ENCODE measurements around the gene ANXA2R. TPM values are rescaled to one million over a fixed set of nuclear protein-coding genes. Genes with fewer than 3 reads are reported as not detected.
"Not testable (repeated sequence)": the region's sequence is repeated elsewhere in the genome, so short reads cannot be mapped to it uniquely, and the experiment has no call there.

Gene ANXA2R
- total RNA-seq, 2 donors from 2014 or later = 2.4 to 6.2 TPM

DNA sequence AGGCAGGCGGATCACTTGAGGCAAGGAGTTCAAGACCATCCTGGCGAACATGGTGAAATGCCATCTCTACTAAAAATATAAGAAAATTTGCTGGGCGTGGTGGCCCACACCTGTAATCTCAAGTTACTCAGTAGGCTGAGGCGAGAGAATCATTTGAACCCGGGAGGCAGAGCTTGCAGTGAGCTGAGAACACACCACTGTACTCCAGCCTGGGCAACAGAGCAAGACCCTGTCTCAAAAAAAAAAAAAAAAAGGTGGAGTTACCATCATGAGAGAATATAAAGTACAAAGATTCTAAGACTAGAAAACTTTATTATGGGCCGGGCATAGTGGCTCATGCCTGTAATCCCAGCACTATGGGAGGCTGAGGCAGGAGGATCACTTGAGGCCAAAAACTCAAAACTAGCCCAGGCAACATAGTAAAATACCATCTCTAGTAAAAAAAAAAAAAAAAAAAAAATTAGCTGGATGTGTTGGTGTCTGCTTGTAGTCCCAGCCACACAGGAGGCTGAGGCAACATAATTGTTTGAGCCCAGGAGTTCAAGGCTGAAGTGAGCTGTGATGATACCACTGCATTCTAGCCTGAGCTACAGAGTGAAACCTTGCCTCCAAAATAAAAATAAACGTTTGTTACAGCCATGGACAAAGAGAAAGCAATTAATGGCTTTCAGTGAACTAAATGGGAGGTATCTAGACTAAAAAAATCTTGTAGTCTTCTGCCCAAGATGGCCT lies 12.9 kb downstream of the ANXA2R start:
- H3K36me3 Mint-ChIP-seq (ENCODE audit: low read depth) = no peaks in the 10 kb centered on the region
- no peaks in the 10 kb centered on the region for H3K9me3 Mint-ChIP-seq
- no peak overlapping the region for H3K4me3 Mint-ChIP-seq
- peaks cover 15% of the 10 kb centered on the region for H3K4me1 Mint-ChIP-seq
- H3K27me3 Mint-ChIP-seq = no peaks in the 10 kb centered on the region
- ATAC-seq (replicated peaks) = no peak
- no peak overlapping the region for H3K27ac Mint-ChIP-seq

DNA sequence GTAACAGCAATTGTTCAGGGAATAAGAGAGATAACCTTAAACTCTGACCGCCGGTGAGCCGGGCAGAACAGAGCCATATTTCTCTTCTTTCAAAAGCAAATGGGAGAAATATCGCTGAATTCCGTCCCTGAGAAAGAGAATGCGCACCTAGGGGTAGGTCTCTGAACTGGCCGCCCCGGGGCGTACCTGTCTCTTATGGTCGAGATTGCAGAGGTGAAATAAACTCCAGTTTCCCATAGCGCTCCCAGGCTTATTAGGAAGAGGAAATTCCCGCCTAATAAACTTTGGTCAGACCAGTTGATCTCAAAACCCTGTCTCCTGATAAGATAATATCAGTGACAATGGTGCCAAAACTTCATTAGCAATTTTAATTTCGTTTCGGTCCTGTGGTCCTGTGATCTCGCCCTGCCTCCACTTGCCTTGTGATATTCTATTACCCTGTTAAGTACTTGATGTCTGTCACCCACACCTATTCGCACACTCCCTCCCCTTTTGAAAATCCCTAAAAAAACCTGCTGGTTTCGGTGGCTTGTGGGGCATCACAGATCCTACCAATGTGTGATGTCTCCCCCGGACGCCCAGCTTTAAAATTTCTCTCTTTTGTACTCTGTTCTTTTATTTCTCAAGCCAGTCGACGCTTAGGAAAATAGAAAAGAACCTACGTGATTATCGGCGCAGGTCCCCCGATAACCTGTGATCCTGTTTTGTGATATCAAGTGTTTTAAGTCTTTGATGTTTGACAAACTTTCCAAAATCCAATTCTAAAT lies 14.8 kb downstream of the ANXA2R start:
- peaks cover 15% of the 10 kb centered on the region for H3K4me1 Mint-ChIP-seq

DNA sequence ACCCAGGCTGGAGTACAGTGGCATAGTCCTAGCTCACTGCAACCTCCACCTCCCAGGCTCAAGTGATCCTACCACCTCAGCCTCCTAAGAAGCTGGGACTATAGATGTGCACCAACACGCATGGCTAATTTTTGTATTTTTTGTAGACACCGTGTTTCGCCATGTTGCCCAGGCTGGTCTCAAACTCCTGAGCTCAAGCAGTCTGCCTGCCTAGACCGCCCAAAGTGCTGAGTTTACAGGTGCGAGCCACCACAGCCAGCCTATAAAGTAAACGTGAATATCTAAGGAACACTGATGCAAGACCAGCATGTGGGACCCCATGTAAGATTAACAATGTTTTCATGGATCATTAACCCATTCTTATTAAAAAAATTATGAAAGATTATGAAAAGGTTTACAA lies 15.9 kb downstream of the ANXA2R start:
- H3K4me3 Mint-ChIP-seq = no peak overlapping the region
- H3K27me3 Mint-ChIP-seq = no peaks in the 10 kb centered on the region
- H3K4me1 Mint-ChIP-seq = peaks cover 8% of the 10 kb centered on the region
- H3K27ac Mint-ChIP-seq = no peak overlapping the region
- no peaks in the 10 kb centered on the region for H3K36me3 Mint-ChIP-seq (ENCODE audit: low read depth)
- ATAC-seq (replicated peaks) = no peak
- no peaks in the 10 kb centered on the region for H3K9me3 Mint-ChIP-seq

More for the DNA sequence above, 14.8 kb downstream of the ANXA2R start:
- not testable (repeated sequence) for H3K27me3 Mint-ChIP-seq; H3K4me3 Mint-ChIP-seq; H3K9me3 Mint-ChIP-seq; ATAC-seq (replicated peaks); H3K27ac Mint-ChIP-seq; H3K36me3 Mint-ChIP-seq (ENCODE audit: low read depth)

DNA sequence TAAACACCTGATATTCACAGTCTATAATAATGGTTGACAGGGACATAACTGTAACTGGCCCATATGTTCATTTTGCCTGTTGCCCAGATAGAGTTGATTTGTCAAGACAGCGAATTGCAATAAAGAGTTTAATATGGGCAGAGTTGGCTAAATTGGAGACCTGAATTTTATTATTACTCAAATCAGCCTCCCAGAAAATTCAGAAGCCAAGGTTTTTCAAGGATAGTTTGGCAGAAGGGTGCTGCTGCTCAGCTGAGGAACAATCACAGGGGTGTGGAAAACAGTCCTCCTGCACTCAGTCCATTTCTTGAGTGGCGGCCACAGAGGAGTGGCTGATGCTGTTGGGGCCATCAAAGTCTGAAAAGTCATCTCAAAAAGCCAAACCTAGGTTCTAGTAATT lies 19.0 kb downstream of the ANXA2R start:
- ATAC-seq (replicated peaks) = no peak
- Mint-ChIP-seq H3K27me3 (no peaks in the 10 kb centered on the region), H3K9me3 (no peaks in the 10 kb centered on the region), H3K4me3 (peak overlapping the region; percentile 98), H3K36me3 (ENCODE audit: low read depth) (no peaks in the 10 kb centered on the region), H3K27ac (peak overlapping the region; percentile 95), H3K4me1 (peaks cover 17% of the 10 kb centered on the region)

DNA sequence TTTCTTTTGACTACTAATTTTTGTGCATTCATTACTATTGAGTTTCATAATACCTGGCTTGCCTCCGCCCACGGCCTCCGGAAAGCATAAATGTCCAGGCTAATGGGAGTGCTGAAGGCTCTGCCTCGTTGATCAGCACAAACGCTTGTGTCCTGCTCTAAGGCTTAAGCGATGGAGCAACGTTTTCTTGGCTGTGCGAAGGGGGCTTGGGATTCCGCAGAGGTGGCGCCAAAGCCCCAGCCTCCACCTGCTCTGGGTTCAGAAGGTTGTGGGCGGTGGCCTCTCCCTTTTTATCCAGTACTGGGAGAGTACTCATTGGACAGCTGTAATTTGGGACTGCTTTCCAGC lies 19.7 kb downstream of the ANXA2R start:
- Mint-ChIP-seq H3K4me3 (peak overlapping the region; percentile 98), H3K9me3 (no peaks in the 10 kb centered on the region), H3K4me1 (peaks cover 25% of the 10 kb centered on the region), H3K27ac (peak overlapping the region; percentile 95), H3K36me3 (ENCODE audit: low read depth) (no peaks in the 10 kb centered on the region), H3K27me3 (no peaks in the 10 kb centered on the region)
- ATAC-seq (replicated peaks) = peak; percentile 1

DNA sequence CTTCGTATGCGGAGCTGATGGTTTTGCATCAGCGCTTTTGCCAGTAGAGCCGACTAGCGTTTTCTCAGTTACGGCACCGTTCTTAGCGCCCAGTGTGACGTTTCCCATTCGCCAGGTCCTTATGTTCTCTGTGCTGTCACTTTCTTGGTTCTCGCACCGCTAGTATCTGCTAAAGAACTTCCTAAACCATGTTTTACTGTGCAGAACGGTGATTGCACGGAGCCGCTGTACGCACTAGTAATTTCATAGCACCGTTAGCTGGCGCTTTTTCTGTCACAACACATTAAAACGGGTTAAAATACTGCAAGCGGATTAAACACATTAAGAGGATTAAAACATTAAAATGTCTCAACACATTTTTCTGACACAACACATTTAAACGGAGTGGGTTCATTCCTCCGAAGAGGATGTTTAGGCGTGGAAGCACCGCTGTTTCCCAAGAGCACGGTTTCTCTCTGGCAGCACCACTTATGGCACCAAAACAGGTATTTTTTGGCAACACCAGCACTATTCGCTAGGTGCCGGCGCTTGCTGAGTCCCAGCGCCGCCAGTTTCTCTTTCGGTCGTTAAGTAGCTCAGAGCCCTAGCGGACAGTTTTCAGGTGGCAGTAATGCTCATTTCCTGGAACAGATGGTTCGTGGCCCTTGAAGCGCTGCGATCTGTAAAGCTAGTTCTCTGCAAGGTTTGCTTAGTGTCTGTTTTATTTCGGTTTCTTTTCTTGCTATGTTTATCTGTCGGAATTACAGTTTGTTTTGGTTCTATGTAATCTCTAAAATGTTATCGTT lies 20.3 kb downstream of the ANXA2R start:
- Mint-ChIP-seq H3K27me3 (no peaks in the 10 kb centered on the region), H3K27ac (peak overlapping the region; percentile 95)

DNA sequence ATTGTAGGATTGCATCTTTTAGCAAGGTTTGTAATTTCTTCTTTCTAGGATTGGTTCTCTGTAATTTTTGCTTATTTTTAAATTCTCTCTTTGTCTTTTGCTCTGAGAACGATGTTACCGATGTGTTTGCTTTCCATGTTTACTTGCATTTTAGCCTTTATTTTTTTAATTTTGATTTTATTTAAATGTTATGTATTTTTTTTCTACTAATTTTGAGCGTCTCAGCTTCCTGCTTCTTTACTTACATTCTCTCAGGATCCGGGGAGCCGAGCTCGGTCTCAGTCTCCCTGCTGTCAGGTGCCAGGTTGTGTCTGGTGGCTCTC lies 20.9 kb downstream of the ANXA2R start:
- H3K4me3 Mint-ChIP-seq = peak overlapping the region; percentile 98
- no peaks in the 10 kb centered on the region for H3K36me3 Mint-ChIP-seq (ENCODE audit: low read depth)
- ATAC-seq (replicated peaks) = no peak
- no peaks in the 10 kb centered on the region for H3K9me3 Mint-ChIP-seq
- H3K27me3 Mint-ChIP-seq = no peaks in the 10 kb centered on the region
- peak overlapping the region; percentile 95 for H3K27ac Mint-ChIP-seq
- peaks cover 30% of the 10 kb centered on the region for H3K4me1 Mint-ChIP-seq

More for the DNA sequence above, 20.3 kb downstream of the ANXA2R start:
- peak; percentile 80 for ATAC-seq (replicated peaks)
- H3K36me3 Mint-ChIP-seq (ENCODE audit: low read depth) = no peaks in the 10 kb centered on the region
- H3K4me1 Mint-ChIP-seq = peaks cover 30% of the 10 kb centered on the region
- H3K9me3 Mint-ChIP-seq = no peaks in the 10 kb centered on the region
- H3K4me3 Mint-ChIP-seq = peak overlapping the region; percentile 98

DNA sequence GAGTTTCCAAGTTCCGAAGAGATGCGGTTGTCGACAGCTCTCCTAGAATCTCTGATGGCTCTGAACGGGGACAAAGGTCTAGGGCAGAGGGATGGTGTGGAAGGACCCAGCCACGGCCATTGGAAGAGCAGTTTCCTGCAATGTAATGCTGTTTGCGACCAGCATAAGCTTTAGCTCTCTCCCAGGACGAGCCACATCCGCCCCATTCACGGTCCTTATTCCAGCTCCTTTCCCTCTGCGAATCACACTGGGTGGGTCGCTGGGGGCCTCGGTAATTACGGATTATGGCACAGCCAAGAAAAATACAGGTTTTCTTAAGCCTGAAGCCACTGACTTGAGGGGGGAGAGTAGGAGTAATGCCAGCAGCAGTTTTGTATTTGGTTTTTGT lies 22.7 kb downstream of the ANXA2R start:
- H3K4me1 Mint-ChIP-seq = peaks cover 30% of the 10 kb centered on the region
- peak; percentile 16 for ATAC-seq (replicated peaks)
- H3K9me3 Mint-ChIP-seq = no peaks in the 10 kb centered on the region
- peak overlapping the region; percentile 98 for H3K4me3 Mint-ChIP-seq
- H3K36me3 Mint-ChIP-seq (ENCODE audit: low read depth) = no peaks in the 10 kb centered on the region
- H3K27me3 Mint-ChIP-seq = no peaks in the 10 kb centered on the region
- peak overlapping the region; percentile 95 for H3K27ac Mint-ChIP-seq

DNA sequence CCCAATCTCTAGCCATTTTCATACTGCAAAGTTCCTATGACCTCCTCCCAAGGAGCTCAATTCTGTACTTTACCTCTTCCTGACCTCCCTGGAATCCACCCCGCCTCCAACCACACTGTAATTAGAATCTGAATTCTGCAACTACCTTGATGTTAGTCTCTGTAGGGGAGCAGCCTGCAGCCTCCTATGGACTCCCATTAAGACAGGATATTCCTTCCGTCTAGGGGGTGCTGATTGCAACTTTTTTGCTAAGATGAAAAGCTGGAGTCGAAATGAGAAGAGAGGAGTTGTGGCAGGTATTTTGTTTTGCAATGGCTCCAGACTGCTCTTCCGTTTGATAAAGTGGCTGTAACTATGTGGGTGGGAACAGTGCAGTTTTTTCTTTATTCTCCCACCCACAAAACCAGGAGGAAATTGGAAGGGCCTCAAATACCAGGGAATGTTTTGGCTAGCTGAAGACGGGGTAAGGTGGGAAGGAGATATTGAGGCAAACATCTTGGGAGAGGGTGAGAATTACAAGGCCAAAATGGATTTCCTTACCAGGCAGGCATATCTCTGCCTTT lies 23.8 kb downstream of the ANXA2R start:
- peak overlapping the region; percentile 98 for H3K4me3 Mint-ChIP-seq
- no peaks in the 10 kb centered on the region for H3K9me3 Mint-ChIP-seq
- H3K27me3 Mint-ChIP-seq = no peaks in the 10 kb centered on the region
- peaks cover 30% of the 10 kb centered on the region for H3K4me1 Mint-ChIP-seq
- no peak for ATAC-seq (replicated peaks)
- H3K27ac Mint-ChIP-seq = peak overlapping the region; percentile 95
- H3K36me3 Mint-ChIP-seq (ENCODE audit: low read depth) = no peaks in the 10 kb centered on the region

DNA sequence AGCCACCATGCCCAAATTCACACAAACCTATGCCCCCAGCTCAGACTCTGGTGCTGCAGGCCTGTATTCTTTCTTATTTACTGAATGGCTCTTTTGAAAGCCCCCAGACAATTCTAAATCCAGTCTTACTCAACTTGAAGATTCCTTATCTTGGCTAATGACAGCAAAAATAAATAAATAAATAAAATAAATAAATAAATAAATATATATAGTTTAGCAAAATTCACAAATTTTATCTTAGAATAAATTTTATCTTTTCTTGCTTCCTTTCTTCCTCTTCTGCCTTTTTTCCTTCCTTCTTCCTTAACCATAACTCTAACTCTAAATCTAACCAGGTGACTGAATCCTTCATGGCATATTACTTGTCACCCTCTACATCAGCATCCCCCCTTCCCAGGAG lies 25.6 kb downstream of the ANXA2R start:
- Mint-ChIP-seq H3K36me3 (ENCODE audit: low read depth) (no peaks in the 10 kb centered on the region), H3K4me3 (no peak overlapping the region), H3K4me1 (peaks cover 44% of the 10 kb centered on the region), H3K9me3 (no peaks in the 10 kb centered on the region), H3K27me3 (no peaks in the 10 kb centered on the region), H3K27ac (no peak overlapping the region)
- no peak for ATAC-seq (replicated peaks)

DNA sequence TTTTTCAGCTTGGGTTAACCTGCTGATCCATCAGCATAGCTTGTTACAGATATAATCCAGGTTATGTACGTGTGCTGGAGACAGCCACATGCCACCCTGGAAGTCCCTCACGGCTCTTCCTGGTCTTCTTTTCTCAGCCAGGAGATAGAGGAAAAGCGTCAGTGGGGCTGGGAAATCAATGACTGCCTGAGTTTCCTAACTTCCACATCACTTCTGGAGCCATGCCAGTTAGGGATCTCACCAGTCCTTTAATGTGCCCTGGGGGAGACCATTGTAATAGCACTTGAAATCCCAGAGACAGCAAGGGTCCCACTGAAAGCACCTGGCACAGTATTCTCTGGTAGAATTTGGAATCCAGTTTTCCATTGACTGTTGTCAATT lies 29.2 kb downstream of the ANXA2R start:
- H3K4me3 Mint-ChIP-seq = peak overlapping the region; percentile 84

DNA sequence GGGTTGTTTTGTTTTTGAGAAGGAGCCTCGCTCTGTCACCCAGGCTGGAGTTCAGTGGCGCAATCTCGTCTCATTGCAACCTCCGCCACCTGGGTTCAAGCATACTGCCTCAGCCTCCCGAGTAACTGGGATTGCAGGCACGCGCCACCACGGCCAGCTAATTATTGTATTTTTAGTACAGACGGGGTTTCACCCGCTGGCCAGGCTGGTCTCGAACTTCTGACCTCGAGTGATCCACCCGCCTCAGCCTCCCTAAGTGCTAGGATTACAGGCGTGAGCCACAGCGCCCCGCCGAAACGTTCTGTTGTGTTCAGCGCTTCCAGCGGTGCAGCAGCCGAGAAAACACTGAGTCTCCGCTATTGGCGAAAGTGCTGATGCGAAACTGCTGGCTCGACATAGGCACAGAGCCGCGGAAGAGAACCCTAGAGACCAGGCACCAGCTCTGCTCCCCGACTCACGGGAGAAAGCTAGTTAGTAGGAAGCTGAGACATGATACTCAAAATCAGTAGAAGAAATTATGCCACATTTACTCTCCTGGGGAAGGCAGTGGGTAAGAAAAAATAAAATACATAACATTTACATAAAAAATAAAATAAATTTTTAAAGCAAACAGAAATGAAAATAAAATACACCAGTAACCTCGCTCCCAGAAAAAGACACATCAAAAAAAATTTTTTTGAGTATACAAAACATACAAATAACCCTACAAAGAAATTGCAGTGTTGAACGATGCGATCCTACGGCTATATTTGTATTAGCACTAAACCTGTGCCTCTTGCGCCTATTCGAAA lies 31.6 kb downstream of the ANXA2R start:
- Mint-ChIP-seq H3K27me3 (no peaks in the 10 kb centered on the region), H3K4me3 (peak overlapping the region; percentile 84), H3K27ac (peak overlapping the region; percentile 91), H3K4me1 (peaks cover 25% of the 10 kb centered on the region), H3K9me3 (no peaks in the 10 kb centered on the region), H3K36me3 (ENCODE audit: low read depth) (peaks cover 20% of the 10 kb centered on the region)
- peak; percentile 71 for ATAC-seq (replicated peaks)

More for the DNA sequence above, 29.2 kb downstream of the ANXA2R start:
- Mint-ChIP-seq H3K9me3 (no peaks in the 10 kb centered on the region), H3K36me3 (ENCODE audit: low read depth) (peaks cover 20% of the 10 kb centered on the region), H3K27ac (peak overlapping the region; percentile 91), H3K27me3 (no peaks in the 10 kb centered on the region), H3K4me1 (peaks cover 36% of the 10 kb centered on the region)
- ATAC-seq (replicated peaks) = no peak

DNA sequence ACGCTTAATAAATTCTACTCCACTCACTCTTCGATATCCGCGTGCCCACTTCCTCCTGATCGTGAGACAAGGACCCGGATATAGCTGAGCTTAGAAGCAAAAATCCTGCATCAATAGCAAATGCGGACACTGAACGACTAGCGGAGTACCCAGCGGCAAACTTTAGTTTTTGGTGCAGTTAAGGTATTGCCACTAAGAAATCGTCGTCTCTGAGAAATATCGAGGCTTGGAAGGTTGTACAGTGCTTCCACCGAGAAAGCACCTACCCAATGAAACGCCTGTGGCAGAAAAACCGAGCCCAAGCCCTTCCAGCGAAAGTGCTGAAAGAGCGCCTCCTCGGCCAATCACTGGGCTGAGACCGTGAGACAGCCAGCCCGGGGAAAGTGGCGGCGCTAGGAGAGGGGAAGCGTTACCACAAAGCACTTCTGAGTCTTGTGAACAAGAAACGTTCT lies 32.2 kb downstream of the ANXA2R start:
- Mint-ChIP-seq H3K4me3 (peak overlapping the region; percentile 84), H3K27ac (peak overlapping the region; percentile 91), H3K4me1 (peaks cover 25% of the 10 kb centered on the region), H3K9me3 (no peaks in the 10 kb centered on the region), H3K27me3 (no peaks in the 10 kb centered on the region), H3K36me3 (ENCODE audit: low read depth) (peaks cover 20% of the 10 kb centered on the region)
- peak; percentile 76 for ATAC-seq (replicated peaks)
